ENCODE results near the gene GPAM. TPM values are rescaled to one million over a fixed set of nuclear protein-coding genes. Genes with fewer than 3 reads are reported as not detected.

Gene GPAM
- total and polyA plus RNA-seq, 11 donors = 5.8 to 104 (median 16.9) TPM

DNA sequence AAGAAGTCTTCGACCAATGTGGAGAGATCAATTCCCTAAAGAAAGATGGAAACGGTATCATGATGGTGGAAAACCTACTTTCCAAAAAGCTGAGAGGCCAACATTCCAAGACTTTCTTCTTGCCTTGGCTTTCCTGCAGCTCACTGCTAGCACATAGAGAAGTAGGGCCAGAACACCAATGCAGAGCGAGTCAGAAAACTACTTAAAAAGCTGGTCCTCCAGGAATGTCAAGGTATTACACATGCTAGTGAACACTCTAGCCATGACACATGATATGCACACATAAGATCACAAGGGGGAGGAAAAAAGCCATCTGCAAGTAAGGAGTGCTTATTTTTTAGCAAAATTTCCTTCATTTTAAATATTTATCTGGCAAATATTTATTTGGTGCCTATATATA lies 22.7 kb downstream of the GPAM start:
- no peaks in the 10 kb centered on the region for H3K27me3 ChIP-seq
- H3K9me3 ChIP-seq = no peaks in the 10 kb centered on the region
- H3K4me3 ChIP-seq = no peak overlapping the region
- H3K27ac ChIP-seq = no peak overlapping the region
- no peaks in the 10 kb centered on the region for H3K4me1 ChIP-seq
- ATAC-seq = no peak
- 91 to 95% (median 93%) methylated on average over 3 of the region's 3 CpGs for WGBS, 4 donors
- intact Hi-C loops (cut with DNase I) = no loop called here
- TF ChIP-seq, protein P1, sequence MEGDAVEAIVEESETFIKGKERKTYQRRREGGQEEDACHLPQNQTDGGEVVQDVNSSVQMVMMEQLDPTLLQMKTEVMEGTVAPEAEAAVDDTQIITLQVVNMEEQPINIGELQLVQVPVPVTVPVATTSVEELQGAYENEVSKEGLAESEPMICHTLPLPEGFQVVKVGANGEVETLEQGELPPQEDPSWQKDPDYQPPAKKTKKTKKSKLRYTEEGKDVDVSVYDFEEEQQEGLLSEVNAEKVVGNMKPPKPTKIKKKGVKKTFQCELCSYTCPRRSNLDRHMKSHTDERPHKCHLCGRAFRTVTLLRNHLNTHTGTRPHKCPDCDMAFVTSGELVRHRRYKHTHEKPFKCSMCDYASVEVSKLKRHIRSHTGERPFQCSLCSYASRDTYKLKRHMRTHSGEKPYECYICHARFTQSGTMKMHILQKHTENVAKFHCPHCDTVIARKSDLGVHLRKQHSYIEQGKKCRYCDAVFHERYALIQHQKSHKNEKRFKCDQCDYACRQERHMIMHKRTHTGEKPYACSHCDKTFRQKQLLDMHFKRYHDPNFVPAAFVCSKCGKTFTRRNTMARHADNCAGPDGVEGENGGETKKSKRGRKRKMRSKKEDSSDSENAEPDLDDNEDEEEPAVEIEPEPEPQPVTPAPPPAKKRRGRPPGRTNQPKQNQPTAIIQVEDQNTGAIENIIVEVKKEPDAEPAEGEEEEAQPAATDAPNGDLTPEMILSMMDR (IDR thresholded peaks at IDR 0.05) = no peak
- no peak for TF ChIP-seq POLR2A (IDR thresholded peaks at IDR 0.05)
- H3K36me3 ChIP-seq = peaks cover 0 to 100% (median 98%) of the 10 kb centered on the region in 9 donors
- no peak for DNase-seq

DNA sequence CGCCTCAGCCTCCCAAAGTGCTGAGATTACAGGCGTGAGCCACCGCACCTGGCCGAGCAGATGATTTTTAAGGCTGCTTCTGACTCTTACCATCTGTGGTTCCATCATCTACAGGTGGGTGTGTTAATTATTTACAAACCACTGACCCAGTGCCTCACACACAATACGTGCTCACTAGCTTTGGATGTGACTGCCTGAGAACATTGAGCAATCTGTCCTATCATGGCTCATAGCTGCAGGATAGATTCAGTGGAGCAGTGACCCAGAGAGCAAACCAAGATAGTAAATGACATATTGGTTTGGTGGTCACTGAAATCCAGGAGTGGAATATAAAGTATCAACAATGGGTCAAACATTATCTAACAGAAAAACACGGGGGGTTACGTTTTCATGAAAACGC lies 24.1 kb downstream of the GPAM start:
- Histone ChIP-seq H3K27me3 (no peaks in the 10 kb centered on the region), H3K4me3 (no peak overlapping the region), H3K36me3 (peaks cover 0 to 100% (median 98%) of the 10 kb centered on the region in 9 donors), H3K27ac (no peak overlapping the region), H3K9me3 (no peaks in the 10 kb centered on the region), H3K4me1 (no peaks in the 10 kb centered on the region)
- no peak for DNase-seq
- TF ChIP-seq, protein P1 (IDR thresholded peaks at IDR 0.05) = no peak
- no peak for TF ChIP-seq POLR2A (IDR thresholded peaks at IDR 0.05)
- intact Hi-C loops (cut with DNase I) = no loop called here
- ATAC-seq = no peak
- whole genome bisulfite sequencing, 4 donors = 96 to 99% (median 97%) methylated on average over 8 of the region's 8 CpGs

DNA sequence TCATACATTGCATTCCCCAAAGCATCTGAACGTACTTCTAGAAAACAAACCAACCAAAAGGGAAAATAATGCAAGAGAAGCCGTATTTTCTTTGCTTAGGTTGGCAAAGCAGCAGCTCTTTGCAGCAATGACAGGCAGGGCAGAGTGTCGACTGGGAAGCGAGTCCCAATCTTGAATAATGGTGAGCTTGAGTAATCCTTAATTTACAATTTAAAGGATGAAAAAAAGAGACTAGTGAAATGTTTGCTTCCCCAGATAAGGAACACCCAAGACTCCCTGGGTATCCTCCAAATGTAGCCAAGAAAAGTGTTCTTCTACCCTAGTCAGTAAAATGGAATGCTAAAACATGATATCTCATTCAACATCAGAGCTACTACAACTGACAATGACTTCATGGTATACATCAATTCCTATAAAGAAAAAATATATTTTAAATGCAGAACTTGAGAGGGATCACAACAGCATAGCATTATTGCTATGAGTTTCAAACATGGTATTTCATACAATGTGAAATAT lies 32.0 kb downstream of the GPAM start:
- H3K27ac ChIP-seq = no peak overlapping the region
- intact Hi-C loops (cut with DNase I) = no loop called here
- no peaks in the 10 kb centered on the region for H3K9me3 ChIP-seq
- no peak overlapping the region for H3K4me3 ChIP-seq
- ATAC-seq (no peak), DNase-seq (no peak)
- WGBS, 4 donors = 91 to 96% (median 94%) methylated on average over 4 of the region's 4 CpGs
- H3K27me3 ChIP-seq = no peaks in the 10 kb centered on the region
- no peak for TF ChIP-seq POLR2A (IDR thresholded peaks at IDR 0.05)
- TF ChIP-seq, protein P1 (IDR thresholded peaks at IDR 0.05) = no peak
- no peaks in the 10 kb centered on the region for H3K4me1 ChIP-seq
- peaks cover 0 to 84% (median 67%) of the 10 kb centered on the region in 9 donors for H3K36me3 ChIP-seq

DNA sequence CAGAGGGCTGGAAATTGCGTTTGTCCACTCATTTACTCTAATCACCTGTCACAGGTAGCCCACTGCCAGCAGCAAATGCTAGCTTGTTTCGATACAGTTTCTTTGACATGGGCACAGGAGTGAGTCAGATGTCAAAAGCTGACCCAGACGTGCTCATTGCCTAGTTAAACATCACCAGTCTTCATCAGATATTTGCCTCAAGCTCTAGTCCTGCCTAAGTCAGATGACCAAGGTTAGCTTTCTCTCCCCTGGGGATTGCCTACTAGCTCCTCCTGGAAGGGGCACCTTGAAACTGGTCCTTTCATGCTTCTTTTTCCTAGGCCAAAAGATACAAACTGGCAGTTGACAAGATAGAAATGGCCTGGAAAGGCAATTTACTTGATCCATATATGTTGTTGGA lies 35.2 kb downstream of the GPAM start:
- Histone ChIP-seq H3K4me3 (no peak overlapping the region), H3K27me3 (no peaks in the 10 kb centered on the region), H3K4me1 (no peaks in the 10 kb centered on the region), H3K9me3 (no peaks in the 10 kb centered on the region), H3K27ac (no peak overlapping the region), H3K36me3 (peaks cover 0 to 52% (median 35%) of the 10 kb centered on the region in 9 donors)
- TF ChIP-seq, protein P1 (IDR thresholded peaks at IDR 0.05) = no peak
- TF ChIP-seq POLR2A (IDR thresholded peaks at IDR 0.05) = no peak
- 86 to 90% (median 88%) methylated on average over 3 of the region's 3 CpGs for WGBS, 4 donors
- intact Hi-C loops (cut with DNase I) = no loop called here
- DNase-seq (no peak), ATAC-seq (no peak)

All from heart left ventricle (tissue), 16 donors.